Liver (tissue), 3 donors: ENCODE measurements around the gene PDK3.

Experiments used
- EGR1 ChIP-seq, 2 donors: IDR thresholded peaks; 2 replicates each; pipeline ENCODE4 v1.6.1; 2016 to 2018; ENCODE audit warnings: antibody characterized with exemption in 2 of 2, low read depth in 2 of 2
- GABPA ChIP-seq, 2 donors: IDR thresholded peaks in 1 of 2; conservative IDR thresholded peaks in 1 of 2; 2 replicates each; pipeline ENCODE4 v1.6.1; 2016; ENCODE audit warnings: antibody characterized with exemption in 2 of 2, mild to moderate bottlenecking in 1 of 2, moderate library complexity in 1 of 2
- HNF4A ChIP-seq, 2 donors: conservative IDR thresholded peaks; 2 replicates each; pipeline ENCODE4 v1.6.1; 2016; ENCODE audit warnings: antibody characterized with exemption in 2 of 2, mild to moderate bottlenecking in 2 of 2
- RAD21 ChIP-seq, 2 donors: IDR thresholded peaks; 2 replicates each; pipeline ENCODE4 v1.6.1; 2016; ENCODE audit warnings: antibody characterized with exemption in 2 of 2, mild to moderate bottlenecking in 2 of 2
- RXRA ChIP-seq, 2 donors: IDR thresholded peaks; 2 replicates each; pipeline ENCODE4 v1.6.1; 2017 to 2018; ENCODE audit warnings: antibody characterized with exemption in 2 of 2, mild to moderate bottlenecking in 1 of 2
- SP1 ChIP-seq: IDR thresholded peaks from 2 replicates; pipeline ENCODE4 v1.6.1; 2018; ENCODE audit warnings: antibody characterized with exemption, mild to moderate bottlenecking
- TAF1 ChIP-seq: conservative IDR thresholded peaks from 2 replicates; pipeline ENCODE4 v1.6.1; 2016; ENCODE audit warnings: antibody characterized with exemption, mild to moderate bottlenecking
- YY1 ChIP-seq: IDR thresholded peaks from 2 replicates; pipeline ENCODE4 v1.6.1; 2016; ENCODE audit warnings: antibody characterized with exemption, mild to moderate bottlenecking
- TF ChIP-seq, protein P1 (sequence below): fragments of 150-350 bp; IDR thresholded peaks from 2 replicates; pipeline ENCODE4 v1.5.1; 2017; ENCODE audit warnings: improper control_type of control experiment, low read depth, low read length; ENCODE audit not compliant: missing input control
- TF ChIP-seq, protein P2 (sequence below): IDR thresholded peaks from 2 replicates; pipeline ENCODE4 v1.6.1; 2016; ENCODE audit warnings: antibody characterized with exemption
- TF ChIP-seq, protein P3 (sequence below): IDR thresholded peaks from 2 replicates; pipeline ENCODE4 v1.6.1; 2016; ENCODE audit warnings: antibody characterized with exemption, mild to moderate bottlenecking
- TF ChIP-seq, protein P4 (sequence below): IDR thresholded peaks from 2 replicates; pipeline ENCODE4 v1.6.1; 2016; ENCODE audit warnings: antibody characterized with exemption
- TF ChIP-seq, protein P5 (sequence below): IDR thresholded peaks from 2 replicates; pipeline ENCODE4 v1.6.1; 2016; ENCODE audit warnings: antibody characterized with exemption
- donor health status: healthy.
- donor health status: healthy.

DNA sequence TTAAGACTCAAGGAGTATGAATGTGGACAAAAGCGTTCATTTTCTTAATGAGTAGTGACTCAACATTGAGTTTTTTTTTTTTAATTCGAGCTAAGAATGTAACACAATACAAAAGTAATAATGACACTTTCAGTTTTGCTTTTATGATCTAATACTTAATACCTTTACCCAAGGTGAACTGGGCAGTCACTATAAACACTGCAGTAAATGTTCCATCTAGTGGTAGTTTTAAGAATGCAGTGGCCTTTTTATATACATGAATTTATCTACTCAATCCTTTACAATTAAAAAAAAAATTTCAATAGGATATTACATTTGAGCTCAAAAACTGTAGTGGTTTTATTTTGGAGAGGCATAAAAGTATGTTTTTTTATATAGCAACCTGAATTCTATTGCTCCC, 33.9 kb downstream of the PDK3 start:
- TF ChIP-seq, protein P1, sequence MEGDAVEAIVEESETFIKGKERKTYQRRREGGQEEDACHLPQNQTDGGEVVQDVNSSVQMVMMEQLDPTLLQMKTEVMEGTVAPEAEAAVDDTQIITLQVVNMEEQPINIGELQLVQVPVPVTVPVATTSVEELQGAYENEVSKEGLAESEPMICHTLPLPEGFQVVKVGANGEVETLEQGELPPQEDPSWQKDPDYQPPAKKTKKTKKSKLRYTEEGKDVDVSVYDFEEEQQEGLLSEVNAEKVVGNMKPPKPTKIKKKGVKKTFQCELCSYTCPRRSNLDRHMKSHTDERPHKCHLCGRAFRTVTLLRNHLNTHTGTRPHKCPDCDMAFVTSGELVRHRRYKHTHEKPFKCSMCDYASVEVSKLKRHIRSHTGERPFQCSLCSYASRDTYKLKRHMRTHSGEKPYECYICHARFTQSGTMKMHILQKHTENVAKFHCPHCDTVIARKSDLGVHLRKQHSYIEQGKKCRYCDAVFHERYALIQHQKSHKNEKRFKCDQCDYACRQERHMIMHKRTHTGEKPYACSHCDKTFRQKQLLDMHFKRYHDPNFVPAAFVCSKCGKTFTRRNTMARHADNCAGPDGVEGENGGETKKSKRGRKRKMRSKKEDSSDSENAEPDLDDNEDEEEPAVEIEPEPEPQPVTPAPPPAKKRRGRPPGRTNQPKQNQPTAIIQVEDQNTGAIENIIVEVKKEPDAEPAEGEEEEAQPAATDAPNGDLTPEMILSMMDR = peak; percentile 70
- peak; percentile 76 to 80 for TF ChIP-seq RAD21 (IDR thresholded peaks at IDR 0.05)
- TF ChIP-seq EGR1 (IDR thresholded peaks at IDR 0.05; ENCODE audit: low read depth in 2 of 2) = no peak
- TF ChIP-seq, protein P2, sequence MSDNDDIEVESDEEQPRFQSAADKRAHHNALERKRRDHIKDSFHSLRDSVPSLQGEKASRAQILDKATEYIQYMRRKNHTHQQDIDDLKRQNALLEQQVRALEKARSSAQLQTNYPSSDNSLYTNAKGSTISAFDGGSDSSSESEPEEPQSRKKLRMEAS = no peak
- no peak for TF ChIP-seq GABPA (IDR thresholded peaks at IDR 0.05 in 1 of 2, conservative IDR thresholded peaks at IDR 0.05 in 1 of 2)
- TF ChIP-seq TAF1 = no peak
- peak; percentile 21 to 23 for TF ChIP-seq RXRA (IDR thresholded peaks at IDR 0.05)
- no peak for TF ChIP-seq YY1
- TF ChIP-seq SP1 = no peak
- TF ChIP-seq, protein P3, sequence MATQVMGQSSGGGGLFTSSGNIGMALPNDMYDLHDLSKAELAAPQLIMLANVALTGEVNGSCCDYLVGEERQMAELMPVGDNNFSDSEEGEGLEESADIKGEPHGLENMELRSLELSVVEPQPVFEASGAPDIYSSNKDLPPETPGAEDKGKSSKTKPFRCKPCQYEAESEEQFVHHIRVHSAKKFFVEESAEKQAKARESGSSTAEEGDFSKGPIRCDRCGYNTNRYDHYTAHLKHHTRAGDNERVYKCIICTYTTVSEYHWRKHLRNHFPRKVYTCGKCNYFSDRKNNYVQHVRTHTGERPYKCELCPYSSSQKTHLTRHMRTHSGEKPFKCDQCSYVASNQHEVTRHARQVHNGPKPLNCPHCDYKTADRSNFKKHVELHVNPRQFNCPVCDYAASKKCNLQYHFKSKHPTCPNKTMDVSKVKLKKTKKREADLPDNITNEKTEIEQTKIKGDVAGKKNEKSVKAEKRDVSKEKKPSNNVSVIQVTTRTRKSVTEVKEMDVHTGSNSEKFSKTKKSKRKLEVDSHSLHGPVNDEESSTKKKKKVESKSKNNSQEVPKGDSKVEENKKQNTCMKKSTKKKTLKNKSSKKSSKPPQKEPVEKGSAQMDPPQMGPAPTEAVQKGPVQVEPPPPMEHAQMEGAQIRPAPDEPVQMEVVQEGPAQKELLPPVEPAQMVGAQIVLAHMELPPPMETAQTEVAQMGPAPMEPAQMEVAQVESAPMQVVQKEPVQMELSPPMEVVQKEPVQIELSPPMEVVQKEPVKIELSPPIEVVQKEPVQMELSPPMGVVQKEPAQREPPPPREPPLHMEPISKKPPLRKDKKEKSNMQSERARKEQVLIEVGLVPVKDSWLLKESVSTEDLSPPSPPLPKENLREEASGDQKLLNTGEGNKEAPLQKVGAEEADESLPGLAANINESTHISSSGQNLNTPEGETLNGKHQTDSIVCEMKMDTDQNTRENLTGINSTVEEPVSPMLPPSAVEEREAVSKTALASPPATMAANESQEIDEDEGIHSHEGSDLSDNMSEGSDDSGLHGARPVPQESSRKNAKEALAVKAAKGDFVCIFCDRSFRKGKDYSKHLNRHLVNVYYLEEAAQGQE = no peak
- TF ChIP-seq, protein P4, sequence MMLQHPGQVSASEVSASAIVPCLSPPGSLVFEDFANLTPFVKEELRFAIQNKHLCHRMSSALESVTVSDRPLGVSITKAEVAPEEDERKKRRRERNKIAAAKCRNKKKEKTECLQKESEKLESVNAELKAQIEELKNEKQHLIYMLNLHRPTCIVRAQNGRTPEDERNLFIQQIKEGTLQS = no peak
- no peak for TF ChIP-seq HNF4A (conservative IDR thresholded peaks at IDR 0.05)
- TF ChIP-seq, protein P5, sequence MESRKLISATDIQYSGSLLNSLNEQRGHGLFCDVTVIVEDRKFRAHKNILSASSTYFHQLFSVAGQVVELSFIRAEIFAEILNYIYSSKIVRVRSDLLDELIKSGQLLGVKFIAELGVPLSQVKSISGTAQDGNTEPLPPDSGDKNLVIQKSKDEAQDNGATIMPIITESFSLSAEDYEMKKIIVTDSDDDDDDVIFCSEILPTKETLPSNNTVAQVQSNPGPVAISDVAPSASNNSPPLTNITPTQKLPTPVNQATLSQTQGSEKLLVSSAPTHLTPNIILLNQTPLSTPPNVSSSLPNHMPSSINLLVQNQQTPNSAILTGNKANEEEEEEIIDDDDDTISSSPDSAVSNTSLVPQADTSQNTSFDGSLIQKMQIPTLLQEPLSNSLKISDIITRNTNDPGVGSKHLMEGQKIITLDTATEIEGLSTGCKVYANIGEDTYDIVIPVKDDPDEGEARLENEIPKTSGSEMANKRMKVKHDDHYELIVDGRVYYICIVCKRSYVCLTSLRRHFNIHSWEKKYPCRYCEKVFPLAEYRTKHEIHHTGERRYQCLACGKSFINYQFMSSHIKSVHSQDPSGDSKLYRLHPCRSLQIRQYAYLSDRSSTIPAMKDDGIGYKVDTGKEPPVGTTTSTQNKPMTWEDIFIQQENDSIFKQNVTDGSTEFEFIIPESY = no peak
